Activated CD4-positive, alpha-beta T cell treated with anti-CD3 and anti-CD28 coated beads for 48 hours (primary cell): ENCODE measurements around the gene TNFAIP1.

Experiments
- DNase-seq: peaks from one replicate; pipeline ENCODE4 v3.0.0-alpha.2; 2020

The TNFAIP1 gene

GRCh38 chr17:28372203-28372944 lies 36.8 kb downstream of the TNFAIP1 start:
- peak; percentile 53 for DNase-seq

GRCh38 chr17:28372945-28373274 lies 37.3 kb downstream of the TNFAIP1 start:
- no peak for DNase-seq

- no peak for DNase-seq
Observed at GRCh38 chr17:28379814-28380801, 44.5 kb downstream of the TNFAIP1 start.

GRCh38 chr17:28381141-28381825 lies 45.7 kb downstream of the TNFAIP1 start:
- DNase-seq = peak; percentile 63

- peak; percentile 78 for DNase-seq
Observed at GRCh38 chr17:28384281-28385036, 48.9 kb downstream of the TNFAIP1 start.

GRCh38 chr17:28385037-28385400 lies 49.5 kb downstream of the TNFAIP1 start:
- DNase-seq = no peak

- DNase-seq = peak; percentile 44
Observed at GRCh38 chr17:28385406-28385805, 49.8 kb downstream of the TNFAIP1 start.

- DNase-seq = no peak
Observed at GRCh38 chr17:28386391-28386790, 50.8 kb downstream of the TNFAIP1 start.

- no peak for DNase-seq
Observed at GRCh38 chr17:28388106-28388505, 52.5 kb downstream of the TNFAIP1 start.

- no peak for DNase-seq
Observed at GRCh38 chr17:28390141-28390540, 54.6 kb downstream of the TNFAIP1 start.

- no peak for DNase-seq
Observed at GRCh38 chr17:28390563-28390962, 55.0 kb downstream of the TNFAIP1 start.

- DNase-seq = no peak
Observed at GRCh38 chr17:28390984-28391383, 55.4 kb downstream of the TNFAIP1 start.

GRCh38 chr17:28391401-28391800 lies 55.8 kb downstream of the TNFAIP1 start:
- no peak for DNase-seq

- no peak for DNase-seq
Observed at GRCh38 chr17:28392491-28392890, 56.9 kb downstream of the TNFAIP1 start.

GRCh38 chr17:28394337-28395116 lies 59.0 kb downstream of the TNFAIP1 start:
- DNase-seq = no peak

GRCh38 chr17:28395426-28395825 lies 59.9 kb downstream of the TNFAIP1 start:
- no peak for DNase-seq

- DNase-seq = no peak
Observed at GRCh38 chr17:28395968-28396367, 60.4 kb downstream of the TNFAIP1 start.
